Mesenchymal stem cell (in vitro differentiated cells and primary cell): ENCODE measurements around the gene DMBT1.

ENCODE experiments used
- DNase-seq: peaks from one replicate; pipeline ENCODE4 v3.0.0-alpha.2; 2013
- H2AFZ ChIP-seq: one replicate; pipeline ENCODE4 v1.6.1; 2013; ENCODE audit warnings: low read depth, mild to moderate bottlenecking, control low read depth, inconsistent platforms, low read length, moderate library complexity
- H2AK5ac ChIP-seq: 2 replicates; pipeline ENCODE4 v1.6.1; 2013; ENCODE audit warnings: low read length, moderate library complexity, mild to moderate bottlenecking, inconsistent platforms; ENCODE audit not compliant: severe bottlenecking
- H2BK120ac ChIP-seq: one replicate; pipeline ENCODE4 v1.6.1; 2013; ENCODE audit warnings: low read depth, mild to moderate bottlenecking, inconsistent platforms, low read length, moderate library complexity
- H2BK12ac ChIP-seq, 2 experiments: one replicate each; pipeline ENCODE4 v1.6.1; 2013; ENCODE audit warnings: inconsistent platforms in 2 of 2, low read length in 2 of 2, mild to moderate bottlenecking in 2 of 2, moderate library complexity in 2 of 2, control low read depth in 1 of 2
- H2BK15ac ChIP-seq: one replicate; pipeline ENCODE4 v1.6.1; 2013; ENCODE audit warnings: mild to moderate bottlenecking, low read depth, inconsistent platforms; ENCODE audit not compliant: poor library complexity, severe bottlenecking
- H2BK5ac ChIP-seq: 2 replicates; pipeline ENCODE4 v1.6.1; 2013; ENCODE audit warnings: low read depth, mild to moderate bottlenecking, low read length, control low read depth, inconsistent platforms; ENCODE audit not compliant: poor library complexity, severe bottlenecking
- H3K14ac ChIP-seq, 2 experiments: one replicate each; pipeline ENCODE4 v1.6.1; 2013; ENCODE audit warnings: inconsistent platforms in 2 of 2, low read length in 2 of 2, control low read depth in 1 of 2, mild to moderate bottlenecking in 1 of 2, moderate library complexity in 1 of 2
- H3K18ac ChIP-seq, 2 experiments: one replicate each; pipeline ENCODE4 v1.6.1; 2013; ENCODE audit warnings: inconsistent platforms in 2 of 2, low read length in 2 of 2, control low read depth in 1 of 2, low read depth in 1 of 2, mild to moderate bottlenecking in 1 of 2
- H3K23ac ChIP-seq, 2 experiments: one replicate each; pipeline ENCODE4 v1.6.1; 2013; ENCODE audit warnings: inconsistent platforms in 2 of 2, low read length in 2 of 2, mild to moderate bottlenecking in 2 of 2, moderate library complexity in 2 of 2, control low read depth in 1 of 2
- H3K27ac ChIP-seq: 2 replicates; pipeline ENCODE4 v1.5.1; 2013; ENCODE audit warnings: mild to moderate bottlenecking, moderate library complexity, low read length, control low read depth, inconsistent platforms; ENCODE audit not compliant: poor library complexity, severe bottlenecking
- H3K27me3 ChIP-seq, 2 experiments: 2 replicates each; pipeline versions ENCODE4 v1.6.1 to v1.7.0; 2013; ENCODE audit warnings: low read length in 2 of 2, mild to moderate bottlenecking in 2 of 2, moderate library complexity in 2 of 2, control low read depth in 1 of 2, inconsistent platforms in 1 of 2; ENCODE audit not compliant: control insufficient read depth in 1 of 2, insufficient read depth in 1 of 2
- H3K36me3 ChIP-seq, 2 experiments: 2 replicates each; pipeline versions ENCODE4 v1.6.1 to v1.7.0; 2013; ENCODE audit warnings: low read length in 2 of 2, control low read depth in 1 of 2, inconsistent platforms in 1 of 2, low read depth in 1 of 2, mild to moderate bottlenecking in 1 of 2; ENCODE audit not compliant: insufficient read depth in 2 of 2, control insufficient read depth in 1 of 2
- H3K4ac ChIP-seq, 2 experiments: one replicate each; pipeline ENCODE4 v1.6.1; 2013; ENCODE audit warnings: inconsistent platforms in 2 of 2, low read length in 2 of 2, mild to moderate bottlenecking in 2 of 2, moderate library complexity in 2 of 2, control low read depth in 1 of 2, low read depth in 1 of 2
- H3K4me1 ChIP-seq: 2 replicates; pipeline ENCODE4 v1.6.1; 2013; ENCODE audit warnings: low read depth, low read length, control low read depth; ENCODE audit not compliant: control insufficient read depth, insufficient read depth
- H3K4me2 ChIP-seq: 2 replicates; pipeline ENCODE4 v1.6.1; 2013; ENCODE audit warnings: low read length, mild to moderate bottlenecking, inconsistent platforms; ENCODE audit not compliant: poor library complexity, severe bottlenecking
- H3K4me3 ChIP-seq, 2 experiments: 2 replicates each; pipeline versions ENCODE4 v1.5.1 to v1.7.0; 2013; ENCODE audit warnings: low read length in 2 of 2, mild to moderate bottlenecking in 2 of 2, control low read depth in 1 of 2, low read depth in 1 of 2; ENCODE audit not compliant: insufficient read depth in 1 of 2
- H3K79me1 ChIP-seq: replicated peaks from 2 replicates; pipeline ENCODE4 v1.6.1; 2013; ENCODE audit warnings: mild to moderate bottlenecking, control low read depth, low read length, inconsistent platforms; ENCODE audit not compliant: poor library complexity, severe bottlenecking
- H3K9ac ChIP-seq: 2 replicates; pipeline ENCODE4 v1.7.0; 2013; ENCODE audit warnings: mild to moderate bottlenecking, low read length, moderate library complexity
- H3K9me3 ChIP-seq: 2 replicates; pipeline ENCODE4 v1.7.0; 2013; ENCODE audit warnings: mild to moderate bottlenecking, low read length; ENCODE audit not compliant: control insufficient read depth
- H4K8ac ChIP-seq: one replicate; pipeline ENCODE4 v1.6.1; 2013; ENCODE audit warnings: inconsistent platforms, mild to moderate bottlenecking, low read length, moderate library complexity
- H4K91ac ChIP-seq: one replicate; pipeline ENCODE4 v1.6.1; 2013; ENCODE audit warnings: mild to moderate bottlenecking, low read length, inconsistent platforms
- WGBS: methylation state at CpG from one replicate; pipeline ENCODE4 v1.1.7; 2013; ENCODE audit warnings: mixed read lengths; 5-methylcytosine and 5-hydroxymethylcytosine counted together

The DMBT1 gene

DNA sequence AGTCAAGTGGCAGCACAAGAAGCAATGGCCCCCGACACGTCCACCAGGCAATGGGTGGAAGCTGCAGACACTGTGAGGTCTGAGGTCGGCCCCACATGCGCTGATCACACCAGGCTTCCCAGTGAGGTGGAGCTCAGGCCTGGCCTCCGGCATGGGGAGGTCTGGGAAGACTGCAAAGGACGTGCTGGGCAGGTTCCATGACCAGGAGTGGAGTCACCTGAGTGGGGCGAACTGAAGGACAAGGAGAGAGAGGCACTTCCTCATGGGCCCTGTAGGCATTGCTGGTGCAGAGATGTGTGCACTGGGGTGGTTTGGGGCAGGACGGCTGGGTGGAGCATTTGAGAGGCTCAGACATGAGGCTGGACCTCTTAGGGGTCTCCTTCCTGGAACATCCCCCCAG is 103.9 kb downstream of the DMBT1 start:
- H3K9me3 ChIP-seq = no peaks in the 10 kb centered on the region
- H3K4ac ChIP-seq = no peak overlapping the region
- H3K36me3 ChIP-seq = no peaks in the 10 kb centered on the region
- H3K18ac ChIP-seq = no peak overlapping the region
- peaks cover 0 to 58% of the 10 kb centered on the region in 2 experiments for H3K27me3 ChIP-seq
- no peak overlapping the region for H3K27ac ChIP-seq
- H3K4me2 ChIP-seq = no peak overlapping the region
- WGBS = 64% methylated on average over 7 of the region's 8 CpGs
- no peak overlapping the region for H3K4me3 ChIP-seq
- H3K23ac ChIP-seq = no peak overlapping the region
- H2BK15ac ChIP-seq = no peak overlapping the region
- H2BK5ac ChIP-seq = no peak overlapping the region
- no peak overlapping the region for H3K14ac ChIP-seq
- no peak for DNase-seq
- H3K79me1 ChIP-seq = no peaks in the 10 kb centered on the region
- H4K91ac ChIP-seq = no peak overlapping the region
- H2AK5ac ChIP-seq = no peak overlapping the region
- no peak overlapping the region for H2BK120ac ChIP-seq
- H4K8ac ChIP-seq = no peak overlapping the region
- H2BK12ac ChIP-seq = no peak overlapping the region
- no peak overlapping the region for H2AFZ ChIP-seq
- no peaks in the 10 kb centered on the region for H3K4me1 ChIP-seq
- H3K9ac ChIP-seq = no peak overlapping the region

DNA sequence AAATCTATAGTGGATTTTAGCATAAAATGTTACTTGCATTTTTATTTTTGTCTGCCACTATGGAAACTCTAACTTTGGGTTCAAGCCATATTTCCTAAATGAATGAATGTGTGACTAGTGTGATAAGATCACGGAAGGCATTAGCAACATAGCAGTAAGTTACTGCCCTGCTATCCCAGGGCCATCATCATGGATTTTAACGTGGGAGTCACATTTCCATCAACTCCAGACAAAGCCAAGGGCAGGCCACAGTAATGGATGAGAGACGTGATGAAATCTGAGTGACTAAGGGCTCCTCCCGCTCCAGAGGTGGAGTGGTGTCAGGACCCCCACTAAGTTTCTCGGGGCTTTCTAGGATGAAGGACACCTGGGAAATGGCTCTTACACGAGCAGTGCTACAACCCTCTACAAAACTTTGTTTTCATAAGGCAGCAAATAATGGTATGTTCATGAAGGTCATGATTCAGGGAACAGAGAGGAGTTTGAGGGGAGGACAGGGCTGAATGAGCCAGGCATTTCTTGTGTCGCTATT is 104.8 kb downstream of the DMBT1 start:
- H3K4me3 ChIP-seq = no peak overlapping the region
- no peaks in the 10 kb centered on the region for H3K4me1 ChIP-seq
- no peaks in the 10 kb centered on the region for H3K79me1 ChIP-seq
- H4K8ac ChIP-seq = no peak overlapping the region
- no peak overlapping the region for H2AFZ ChIP-seq
- no peak overlapping the region for H3K23ac ChIP-seq
- H2BK5ac ChIP-seq = no peak overlapping the region
- H2BK120ac ChIP-seq = no peak overlapping the region
- no peaks in the 10 kb centered on the region for H3K36me3 ChIP-seq
- H3K9me3 ChIP-seq = no peaks in the 10 kb centered on the region
- H3K27me3 ChIP-seq = peaks cover 0 to 56% of the 10 kb centered on the region in 2 experiments
- no peak overlapping the region for H3K4ac ChIP-seq
- no peak overlapping the region for H4K91ac ChIP-seq
- H3K14ac ChIP-seq = no peak overlapping the region
- no peak overlapping the region for H2BK12ac ChIP-seq
- H3K4me2 ChIP-seq = no peak overlapping the region
- no peak for DNase-seq
- H3K18ac ChIP-seq = no peak overlapping the region
- H3K9ac ChIP-seq = no peak overlapping the region
- H2BK15ac ChIP-seq = no peak overlapping the region
- WGBS = 62% methylated on average over 7 of the region's 7 CpGs
- H2AK5ac ChIP-seq = no peak overlapping the region
- no peak overlapping the region for H3K27ac ChIP-seq

DNA sequence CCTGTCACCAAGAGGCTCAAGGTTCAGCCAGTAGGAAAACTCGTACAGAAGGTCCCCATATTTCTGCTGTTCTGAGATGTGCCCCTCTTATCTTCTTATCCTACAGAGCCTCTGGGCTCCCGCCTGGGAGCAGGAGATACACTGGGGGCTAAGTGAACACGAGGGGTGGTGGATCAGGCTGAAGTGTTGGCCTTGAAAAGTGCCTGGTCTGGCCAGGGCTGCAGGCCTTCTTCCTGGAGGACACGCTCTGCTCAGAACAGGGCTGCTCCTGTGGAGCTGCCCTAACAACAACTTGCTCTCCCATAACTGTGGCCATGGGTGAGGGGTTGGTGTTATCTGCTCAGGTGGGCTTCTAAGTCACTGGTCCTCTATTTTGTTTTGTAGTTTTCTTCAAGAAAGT is 105.4 kb downstream of the DMBT1 start:
- H3K36me3 ChIP-seq = no peaks in the 10 kb centered on the region
- H2BK120ac ChIP-seq = no peak overlapping the region
- H3K23ac ChIP-seq = no peak overlapping the region
- no peak overlapping the region for H2AFZ ChIP-seq
- H3K27ac ChIP-seq = no peak overlapping the region
- no peak overlapping the region for H2BK12ac ChIP-seq
- peaks cover 0 to 52% of the 10 kb centered on the region in 2 experiments for H3K27me3 ChIP-seq
- H4K91ac ChIP-seq = no peak overlapping the region
- no peak overlapping the region for H3K14ac ChIP-seq
- no peaks in the 10 kb centered on the region for H3K4me1 ChIP-seq
- H3K9me3 ChIP-seq = no peaks in the 10 kb centered on the region
- no peak overlapping the region for H3K4ac ChIP-seq
- H2AK5ac ChIP-seq = no peak overlapping the region
- H2BK5ac ChIP-seq = no peak overlapping the region
- H3K18ac ChIP-seq = no peak overlapping the region
- H3K4me3 ChIP-seq = no peak overlapping the region
- no peak overlapping the region for H3K4me2 ChIP-seq
- H2BK15ac ChIP-seq = no peak overlapping the region
- DNase-seq = no peak
- 60% methylated on average over 4 of the region's 4 CpGs for WGBS
- H3K79me1 ChIP-seq = no peaks in the 10 kb centered on the region
- no peak overlapping the region for H3K9ac ChIP-seq
- H4K8ac ChIP-seq = no peak overlapping the region

DNA sequence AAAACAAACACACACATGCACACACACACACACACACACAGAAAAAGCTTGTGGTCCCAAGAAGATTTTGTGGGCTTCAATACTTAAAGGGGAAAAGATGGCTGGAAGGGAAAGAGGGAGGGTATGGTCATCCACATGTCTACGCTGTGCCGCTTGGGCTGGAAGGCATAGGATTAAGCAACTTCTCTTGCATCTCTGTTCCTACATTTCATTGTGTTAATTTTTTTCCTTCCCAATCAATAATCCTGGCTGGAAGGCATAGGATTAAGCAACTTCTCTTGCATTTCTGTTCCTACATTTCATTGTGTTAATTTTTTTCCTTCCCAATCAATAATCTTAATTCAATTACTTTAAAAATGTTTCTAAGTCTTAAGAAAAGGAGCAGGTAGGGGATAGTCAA is 108.5 kb downstream of the DMBT1 start:
- no peak for DNase-seq
- no peak overlapping the region for H3K4me3 ChIP-seq
- H2BK120ac ChIP-seq = no peak overlapping the region
- H3K4me1 ChIP-seq = no peaks in the 10 kb centered on the region
- no peak overlapping the region for H3K18ac ChIP-seq
- no peak overlapping the region for H2AFZ ChIP-seq
- no peak overlapping the region for H4K8ac ChIP-seq
- H2BK12ac ChIP-seq = no peak overlapping the region
- H3K23ac ChIP-seq = no peak overlapping the region
- no peaks in the 10 kb centered on the region for H3K36me3 ChIP-seq
- H2BK5ac ChIP-seq = no peak overlapping the region
- H3K79me1 ChIP-seq = no peaks in the 10 kb centered on the region
- H2BK15ac ChIP-seq = no peak overlapping the region
- H3K27me3 ChIP-seq = peaks cover 0 to 50% of the 10 kb centered on the region in 2 experiments
- H3K9ac ChIP-seq = no peak overlapping the region
- H3K4me2 ChIP-seq = no peak overlapping the region
- no peak overlapping the region for H2AK5ac ChIP-seq
- H3K27ac ChIP-seq = no peak overlapping the region
- no peak overlapping the region for H4K91ac ChIP-seq
- no peak overlapping the region for H3K14ac ChIP-seq
- WGBS = 100% methylated on average over 2 of the region's 2 CpGs
- H3K4ac ChIP-seq = no peak overlapping the region
- no peaks in the 10 kb centered on the region for H3K9me3 ChIP-seq
